Transverse colon (tissue), 4 donors: Measurements from ENCODE around the gene CPEB4. TPM values are rescaled to one million over a fixed set of nuclear protein-coding genes. Genes with fewer than 3 reads are reported as not detected.

Source experiments
- DNase-seq: peaks from one replicate; pipeline ENCODE4 v3.0.0-alpha.2; 2019
- H3K27ac ChIP-seq, 4 donors: fragments of 200-600 bp; sonication (generic); 2 replicates each; pipeline ENCODE4 v1.5.1; 2016 to 2018; ENCODE audit warnings: inconsistent platforms in 4 of 4
- H3K27me3 ChIP-seq: fragments of 200-600 bp; sonication (generic); 2 replicates; pipeline ENCODE4 v1.5.1; 2017; ENCODE audit warnings: inconsistent platforms
- H3K36me3 ChIP-seq, 4 donors: fragments of 200-600 bp; sonication (generic); 2 replicates each; pipeline ENCODE4 v1.5.1; 2017 to 2019; ENCODE audit warnings: inconsistent platforms in 4 of 4
- H3K4me1 ChIP-seq, 4 donors: fragments of 200-600 bp; sonication (generic); 2 replicates each; pipeline ENCODE4 v1.5.1; 2017 to 2020; ENCODE audit warnings: inconsistent platforms in 4 of 4
- H3K4me3 ChIP-seq, 4 donors: fragments of 200-600 bp; sonication (generic); 1 replicate in 1 of 4; 2 replicates in 3 of 4; pipeline versions ENCODE4 v1.5.1 to v1.6.1; 2017 to 2019; ENCODE audit warnings: inconsistent platforms in 4 of 4
- H3K9me3 ChIP-seq, 2 donors: fragments of 200-600 bp; sonication (generic); 2 replicates each; pipeline ENCODE4 v1.5.1; 2017 to 2019; ENCODE audit warnings: inconsistent platforms in 2 of 2
- EP300 ChIP-seq: sonication (generic); formaldehyde crosslinking; IDR thresholded peaks from one replicate; pipeline ENCODE4 v1.6.1; 2017; ENCODE audit warnings: antibody characterized with exemption, low read depth
- POLR2A ChIP-seq: fragments of 450-650 bp; IDR thresholded peaks from one replicate; pipeline ENCODE4 v1.6.1; 2016; ENCODE audit warnings: antibody characterized with exemption, mild to moderate bottlenecking, moderate library complexity
- POLR2AphosphoS5 ChIP-seq, 3 donors: sonication (generic); formaldehyde crosslinking; IDR thresholded peaks; one replicate each; pipeline ENCODE4 v1.6.1; 2016; ENCODE audit warnings: antibody characterized with exemption in 3 of 3
- WGBS, 2 donors: methylation state at CpG; one replicate each; pipeline ENCODE4 v1.1.5; 2018; ENCODE audit warnings: low coverage in 1 of 2; 5-methylcytosine and 5-hydroxymethylcytosine counted together
- in situ Hi-C, 4 donors: fragments of 200-750 bp; cut with MboI; loops; one replicate each; pipeline versions ENCODE4 v1.15.0 to v1.15.1; 2017; ENCODE audit warnings: low sequenced_read_pairs in 3 of 4, low pct_ligation_motif_present in 1 of 4, low pct_unique_long_range_greater_than_20kb in 1 of 4
- intact Hi-C: fragments of 100-400 bp; cut with DNase I; formaldehyde crosslinking; loops from one replicate; pipeline ENCODE4 v1.15.1; 2023; ENCODE audit warnings: low total_unique reads
- total RNA-seq, 4 donors: library from RNA; depleted of rRNA; stranded (reverse); fragments of >200 nt; gene quantifications; one replicate each; pipeline ENCODE4 v1.1.0, GENCODE V29; 2016
- TF ChIP-seq, protein P1 (sequence below), 5 experiments: fragments of 200-600 bp in 3 of 5; fragments of 450-650 bp in 2 of 5; sonication (generic) in 3 of 5; IDR thresholded peaks; 1 replicate in 2 of 5; 2 replicates in 3 of 5; pipeline ENCODE4 v1.5.1; 2016 to 2017; ENCODE audit warnings: antibody characterized with exemption in 5 of 5, inconsistent platforms in 3 of 5, mild to moderate bottlenecking in 2 of 5, moderate library complexity in 1 of 5

Gene CPEB4
- total RNA-seq, 4 donors from 2014 or later: 23.6 to 67.7 (median 36.5) TPM

DNA sequence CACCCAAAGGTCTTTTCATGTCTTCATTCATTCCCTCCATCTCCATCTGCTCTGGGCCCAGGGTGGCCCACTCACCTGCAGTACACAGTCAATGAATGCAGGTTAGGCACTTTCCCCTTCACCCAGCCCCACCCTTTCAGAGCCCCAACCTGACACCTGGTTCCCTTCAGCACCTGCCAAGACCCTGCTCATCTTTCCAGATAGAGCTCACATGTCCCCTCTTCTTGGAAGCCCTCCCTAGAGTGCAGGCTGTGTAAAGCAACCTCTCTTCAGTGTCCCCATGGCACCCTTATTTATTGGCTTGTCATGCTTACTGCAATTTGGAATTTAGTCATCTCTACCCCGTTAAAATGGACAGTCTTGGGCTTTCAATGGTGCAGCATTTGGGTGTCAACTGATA is 13.0 kb upstream of the CPEB4 start:
- Histone ChIP-seq H3K4me3 (no peak overlapping the region), H3K9me3 (no peaks in the 10 kb centered on the region), H3K4me1 (peaks cover 0 to 4% (median 0%) of the 10 kb centered on the region in 4 donors), H3K27ac (no peak overlapping the region), H3K36me3 (no peaks in the 10 kb centered on the region), H3K27me3 (no peaks in the 10 kb centered on the region)
- in situ Hi-C loops (no loop called here), intact Hi-C loops (no loop called here)
- no peak for DNase-seq
- TF ChIP-seq, protein P1, sequence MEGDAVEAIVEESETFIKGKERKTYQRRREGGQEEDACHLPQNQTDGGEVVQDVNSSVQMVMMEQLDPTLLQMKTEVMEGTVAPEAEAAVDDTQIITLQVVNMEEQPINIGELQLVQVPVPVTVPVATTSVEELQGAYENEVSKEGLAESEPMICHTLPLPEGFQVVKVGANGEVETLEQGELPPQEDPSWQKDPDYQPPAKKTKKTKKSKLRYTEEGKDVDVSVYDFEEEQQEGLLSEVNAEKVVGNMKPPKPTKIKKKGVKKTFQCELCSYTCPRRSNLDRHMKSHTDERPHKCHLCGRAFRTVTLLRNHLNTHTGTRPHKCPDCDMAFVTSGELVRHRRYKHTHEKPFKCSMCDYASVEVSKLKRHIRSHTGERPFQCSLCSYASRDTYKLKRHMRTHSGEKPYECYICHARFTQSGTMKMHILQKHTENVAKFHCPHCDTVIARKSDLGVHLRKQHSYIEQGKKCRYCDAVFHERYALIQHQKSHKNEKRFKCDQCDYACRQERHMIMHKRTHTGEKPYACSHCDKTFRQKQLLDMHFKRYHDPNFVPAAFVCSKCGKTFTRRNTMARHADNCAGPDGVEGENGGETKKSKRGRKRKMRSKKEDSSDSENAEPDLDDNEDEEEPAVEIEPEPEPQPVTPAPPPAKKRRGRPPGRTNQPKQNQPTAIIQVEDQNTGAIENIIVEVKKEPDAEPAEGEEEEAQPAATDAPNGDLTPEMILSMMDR (IDR thresholded peaks at IDR 0.05): no peak
- TF ChIP-seq POLR2AphosphoS5 (IDR thresholded peaks at IDR 0.05) (no peak), POLR2A (no peak), EP300 (no peak)
- 56% methylated on average over 1 of the region's 1 CpG; no CpG with 5 or more reads in 1 of the 2 donors for WGBS, 2 donors

DNA sequence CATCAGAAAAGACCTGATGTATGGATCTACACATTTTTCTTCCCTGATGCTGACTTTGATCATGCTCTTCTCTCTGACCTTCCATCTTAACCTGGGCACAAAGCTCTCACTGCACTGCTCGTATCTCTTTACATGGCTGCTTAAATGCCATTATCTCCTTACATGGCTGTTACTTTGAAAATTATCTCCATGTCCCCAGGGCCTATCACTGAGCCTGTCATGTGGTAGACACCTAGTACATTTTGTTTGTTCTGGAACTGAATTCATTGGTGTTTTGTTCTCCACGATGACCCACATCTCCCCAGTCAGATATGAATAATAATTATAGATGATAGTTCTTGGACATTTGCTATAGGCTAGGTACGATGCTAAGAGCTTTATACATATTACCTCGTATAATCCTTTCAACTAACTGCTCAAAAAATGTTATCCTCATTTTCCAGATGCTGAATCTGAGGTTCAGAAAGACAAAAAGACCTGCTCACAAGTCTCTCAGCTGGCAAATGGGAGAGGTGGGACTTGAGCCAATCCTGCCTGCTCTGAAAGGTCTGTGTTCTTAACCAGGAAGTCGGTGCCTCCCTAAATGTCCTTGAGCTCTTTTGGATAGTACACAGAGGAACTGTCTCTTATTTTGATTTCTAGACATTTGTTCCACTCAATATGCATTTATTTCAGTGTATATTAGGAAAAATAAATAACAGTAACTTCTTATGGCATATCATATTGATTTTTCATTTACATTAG is 9.8 kb upstream of the CPEB4 start:
- H3K27me3 ChIP-seq: no peaks in the 10 kb centered on the region
- no peak for DNase-seq
- H3K27ac ChIP-seq: no peak overlapping the region
- no peaks in the 10 kb centered on the region for H3K9me3 ChIP-seq
- H3K36me3 ChIP-seq: no peaks in the 10 kb centered on the region
- H3K4me1 ChIP-seq: peaks cover 0 to 4% (median 0%) of the 10 kb centered on the region in 4 donors
- 71 to 72% methylated on average over 5 of the region's 5 CpGs for WGBS, 2 donors
- TF ChIP-seq POLR2A (no peak), EP300 (no peak), POLR2AphosphoS5 (IDR thresholded peaks at IDR 0.05) (no peak)
- TF ChIP-seq, protein P1 (IDR thresholded peaks at IDR 0.05): no peak
- intact Hi-C loops: no loop called here
- H3K4me3 ChIP-seq: no peak overlapping the region
- in situ Hi-C loops: no loop called here

DNA sequence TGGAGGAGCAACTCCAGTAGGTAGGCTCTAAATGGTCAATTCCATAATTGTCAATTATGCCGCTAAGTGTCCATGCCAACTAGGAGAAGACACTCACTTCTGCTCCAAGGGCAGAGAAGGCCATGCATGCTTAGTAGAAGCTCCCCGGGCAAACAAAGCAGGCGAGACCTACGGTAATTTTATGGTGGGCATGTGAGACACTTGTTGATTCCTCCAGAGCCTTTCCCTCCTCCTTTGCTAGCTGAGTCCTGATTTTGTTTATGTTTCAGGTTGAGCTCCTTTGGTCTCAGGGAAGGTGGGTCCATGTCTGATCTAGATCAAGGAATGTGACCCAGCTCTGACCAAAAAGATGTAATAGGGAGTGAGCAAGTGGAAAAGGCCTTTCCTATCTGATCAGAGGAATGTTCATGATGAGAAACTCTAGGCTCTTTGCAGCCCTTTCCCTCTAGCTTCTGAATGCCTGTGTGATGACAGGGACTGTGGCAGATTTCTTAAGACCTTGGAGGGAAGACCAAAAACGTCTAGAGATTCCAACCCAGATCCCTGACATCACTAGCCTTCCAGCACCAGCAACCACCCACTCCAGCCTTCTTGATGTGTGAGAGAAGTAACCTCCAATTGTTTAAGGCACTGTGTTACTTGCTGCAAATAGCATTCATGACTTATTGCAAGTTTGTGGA is 7.7 kb upstream of the CPEB4 start:
- no peaks in the 10 kb centered on the region for H3K27me3 ChIP-seq
- peaks cover 7 to 18% (median 11%) of the 10 kb centered on the region in 4 donors for H3K4me1 ChIP-seq
- 79 to 83% methylated on average over 2 to 5 of the region's 5 CpGs for WGBS, 2 donors
- no peak for DNase-seq
- intact Hi-C loops: loop anchor here (10.0 kb wide), 1 partner anchor 266 kb away; the partner anchor contains the start of gene BOD1
- in situ Hi-C loops: no loop called here
- H3K36me3 ChIP-seq: no peaks in the 10 kb centered on the region
- H3K27ac ChIP-seq: no peak overlapping the region
- H3K4me3 ChIP-seq: no peak overlapping the region
- H3K9me3 ChIP-seq: no peaks in the 10 kb centered on the region
- TF ChIP-seq POLR2A (no peak), EP300 (no peak), POLR2AphosphoS5 (IDR thresholded peaks at IDR 0.05) (no peak)
- TF ChIP-seq, protein P1 (IDR thresholded peaks at IDR 0.05): no peak

DNA sequence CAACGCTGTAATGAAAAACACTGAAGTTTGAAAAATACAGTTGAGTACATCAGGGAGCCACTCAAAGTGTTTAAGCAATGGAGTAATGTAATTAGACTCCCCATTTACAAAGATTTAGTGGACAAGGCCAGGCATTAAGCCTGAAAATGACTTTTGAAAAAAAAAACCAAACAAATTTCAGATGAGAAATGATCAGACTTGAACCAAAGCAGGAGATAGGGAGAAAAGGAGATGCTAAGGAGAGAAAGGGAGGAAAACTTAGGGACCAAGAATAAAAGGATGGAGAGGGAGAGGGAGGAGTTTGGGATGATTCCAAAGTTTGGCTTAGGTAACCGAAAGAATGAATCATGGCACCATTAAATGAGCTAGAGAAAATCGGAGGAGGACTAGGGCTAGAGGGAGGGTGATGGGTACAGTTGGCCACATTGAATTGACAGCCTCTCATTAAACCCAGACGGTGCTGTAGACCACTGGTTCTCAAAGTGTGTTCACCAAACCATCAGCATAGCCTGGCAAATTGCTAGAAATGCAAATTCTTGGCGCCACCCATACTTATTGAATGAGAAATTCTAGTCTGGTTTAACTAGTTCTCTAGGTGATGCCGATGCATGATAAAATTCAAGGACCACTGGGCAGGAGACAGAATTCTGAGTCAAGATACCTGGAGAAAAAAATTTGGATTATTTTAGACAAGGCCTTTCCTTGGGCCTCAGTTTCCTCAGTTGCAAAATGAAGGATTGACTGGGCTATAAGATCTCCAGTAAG is 6.2 kb upstream of the CPEB4 start:
- Histone ChIP-seq H3K4me3 (no peak overlapping the region), H3K4me1 (peaks cover 7 to 33% (median 21%) of the 10 kb centered on the region in 4 donors), H3K36me3 (no peaks in the 10 kb centered on the region), H3K27ac (no peak overlapping the region), H3K9me3 (no peaks in the 10 kb centered on the region), H3K27me3 (no peaks in the 10 kb centered on the region)
- DNase-seq: no peak
- intact Hi-C loops: loop anchor here (10.0 kb wide), 1 partner anchor 267 kb away; the partner anchor contains the start of gene BOD1
- in situ Hi-C loops: no loop called here
- 80 to 87% methylated on average over 4 to 6 of the region's 6 CpGs for whole genome bisulfite sequencing, 2 donors
- TF ChIP-seq EP300 (no peak), POLR2A (no peak), POLR2AphosphoS5 (IDR thresholded peaks at IDR 0.05) (no peak)
- TF ChIP-seq, protein P1 (IDR thresholded peaks at IDR 0.05): no peak
